ENCODE measurements around the gene ENOPH1.
"Not testable (repeated sequence)": the region's sequence is repeated elsewhere in the genome, so short reads cannot be mapped to it uniquely, and the experiment has no call there.

ENOPH1 gene

DNA sequence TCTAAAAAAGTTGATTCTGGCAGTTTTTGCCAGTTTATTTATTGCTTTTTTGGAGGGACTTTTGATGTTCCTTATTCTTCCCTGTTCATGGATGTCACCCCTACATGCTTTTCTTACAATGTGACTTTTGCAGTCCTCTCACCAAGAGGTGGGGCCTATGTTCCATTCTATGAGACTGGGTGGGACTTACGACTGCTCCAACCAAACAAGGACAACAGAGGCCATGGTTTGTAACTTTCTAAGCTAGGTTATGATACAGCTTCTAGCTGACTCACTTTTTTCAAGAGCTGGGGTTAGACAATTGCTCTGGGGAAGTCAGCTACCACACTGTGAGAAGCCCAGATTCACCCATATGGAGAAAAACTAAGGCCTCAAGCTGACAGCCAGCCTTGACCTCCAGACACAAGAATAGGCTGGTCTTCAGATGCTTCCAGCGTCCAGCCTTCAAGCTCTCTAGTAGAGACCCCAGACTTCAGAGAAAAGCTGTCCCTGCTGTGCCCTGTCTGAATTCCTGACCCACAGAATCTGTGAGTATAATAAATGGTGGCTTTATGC, 39.5 kb downstream of the ENOPH1 start:
- DNase-seq (ENCODE audit: low read depth in 2 of 3, low spot score in 2 of 3): no peak

GRCh38 chr4:82473080-82473479, 42.7 kb downstream of the ENOPH1 start:
- DNase-seq (ENCODE audit: low read depth in 2 of 3, low spot score in 2 of 3): not testable (repeated sequence)

DNA sequence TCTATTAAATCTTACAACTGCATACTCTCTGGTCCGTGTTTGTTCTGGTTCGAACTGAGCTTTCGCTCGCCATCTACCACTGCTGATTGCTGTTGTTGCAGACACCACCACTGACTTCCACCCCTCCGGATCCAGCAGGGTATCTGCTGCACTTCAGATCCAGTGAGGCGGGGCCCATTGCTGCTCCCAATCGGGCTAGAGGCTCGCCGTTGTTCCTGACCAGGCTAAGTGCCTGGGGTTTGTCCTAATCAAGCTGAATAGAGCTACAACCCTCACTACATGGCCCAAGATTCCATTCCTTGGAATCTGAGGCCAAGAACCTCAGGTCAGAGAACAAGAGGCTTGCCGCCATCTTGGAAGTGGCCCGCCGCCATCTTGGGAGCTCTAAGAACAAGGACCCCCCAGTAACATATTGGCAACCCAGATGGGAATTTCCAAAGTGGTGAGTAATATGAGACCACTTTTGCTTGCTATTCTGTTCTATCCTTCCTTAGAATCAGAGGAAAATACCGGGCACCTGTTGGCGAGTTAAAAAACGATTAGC, 43.3 kb downstream of the ENOPH1 start:
- DNase-seq (ENCODE audit: low read depth in 2 of 3, low spot score in 2 of 3): no peak

DNA sequence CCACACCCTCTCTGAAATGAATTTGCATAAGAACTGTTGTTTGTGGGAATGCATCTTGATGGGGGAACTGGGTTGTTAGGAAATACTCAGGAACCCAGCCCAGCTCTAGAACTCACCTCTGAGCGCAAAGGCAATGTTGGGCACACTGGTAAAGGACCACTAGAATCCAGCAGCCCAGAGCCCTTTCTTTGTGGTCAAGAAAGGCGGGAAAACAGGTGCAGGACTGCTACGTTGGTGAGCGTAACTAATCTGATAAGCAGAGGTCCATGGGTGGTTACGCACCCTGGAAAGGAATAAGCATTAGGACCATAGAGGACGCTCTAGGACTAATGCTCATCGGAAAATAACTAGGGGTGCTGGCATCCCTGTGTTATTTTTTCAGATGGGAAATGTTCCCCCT, 45.5 kb downstream of the ENOPH1 start:
- not testable (repeated sequence) for DNase-seq (ENCODE audit: low read depth in 2 of 3, low spot score in 2 of 3)

DNA sequence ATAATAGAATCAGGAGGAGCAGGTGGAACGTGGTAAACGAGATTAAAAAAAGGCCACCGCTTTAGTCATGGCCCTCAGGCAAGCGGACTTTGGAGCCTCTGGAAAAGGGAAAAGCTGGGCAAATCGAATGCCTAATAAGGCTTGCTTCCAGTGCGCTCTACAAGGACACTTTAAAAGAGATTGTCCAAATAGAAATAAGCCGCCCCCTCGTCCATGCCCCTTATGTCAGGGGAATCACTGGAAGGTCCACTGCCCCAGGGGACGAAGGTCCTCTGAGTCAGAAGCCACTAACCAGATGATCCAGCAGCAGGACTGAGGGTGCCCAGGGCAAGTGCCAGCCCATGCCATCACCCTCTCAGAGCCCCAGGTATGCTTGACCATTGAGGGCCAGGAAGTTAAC, 47.1 kb downstream of the ENOPH1 start:
- not testable (repeated sequence) for DNase-seq (ENCODE audit: low read depth in 2 of 3, low spot score in 2 of 3)

DNA sequence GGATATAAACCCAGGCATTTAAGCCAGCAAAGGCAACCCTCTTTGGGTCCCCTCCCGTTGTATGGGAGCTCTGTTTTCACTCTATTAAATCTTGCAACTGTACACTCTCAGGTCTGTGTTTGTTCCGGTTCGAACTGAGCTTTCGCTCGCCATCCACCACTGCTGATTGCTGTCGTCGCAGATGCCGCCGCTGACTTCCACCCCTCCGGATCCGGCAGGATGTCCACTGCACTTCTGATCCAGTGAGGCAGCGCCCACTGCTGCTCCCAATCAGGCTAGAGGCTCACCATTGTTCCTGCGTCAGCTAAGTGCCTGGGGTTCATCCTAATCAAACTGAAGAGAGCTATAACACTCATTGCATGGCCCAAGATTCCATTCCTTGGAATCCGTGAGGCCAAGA, 49.2 kb downstream of the ENOPH1 start:
- DNase-seq (ENCODE audit: low read depth in 2 of 3, low spot score in 2 of 3): no peak

DNA sequence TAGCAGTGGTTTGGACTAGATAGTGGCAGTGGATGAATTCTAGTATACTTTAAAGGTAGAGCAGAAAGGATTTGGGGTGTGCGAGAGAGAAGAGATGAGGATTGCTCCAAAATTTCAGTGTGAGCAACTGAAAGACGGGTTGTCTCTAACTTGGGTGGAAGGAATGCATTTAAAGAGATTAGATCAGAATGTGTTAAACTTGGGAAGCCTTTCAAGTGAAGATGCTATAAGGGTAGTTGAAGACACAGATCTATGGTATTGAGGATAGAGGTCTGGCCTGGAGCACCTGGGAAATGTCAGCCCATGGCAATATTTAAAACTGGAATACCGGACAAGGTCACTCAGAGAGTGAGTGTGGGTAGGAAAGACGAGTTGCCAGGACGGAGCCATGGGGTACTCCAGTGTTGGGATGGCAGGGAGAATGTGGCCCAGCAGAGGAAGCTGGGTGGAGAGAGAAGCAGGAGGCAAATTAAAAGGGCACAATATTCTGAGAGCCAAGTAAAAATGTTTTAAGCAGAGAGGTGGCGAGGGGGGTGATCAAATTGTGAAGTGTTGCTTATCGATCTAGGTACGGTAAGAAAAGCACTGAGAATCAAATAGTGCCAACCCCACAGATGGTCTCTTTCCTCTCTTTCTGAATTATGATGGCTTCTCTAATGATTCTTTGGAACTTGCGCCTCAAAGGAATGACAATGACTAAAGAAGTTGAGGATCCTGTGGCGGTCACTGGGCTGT, 50.5 kb downstream of the ENOPH1 start:
- DNase-seq (ENCODE audit: low read depth in 2 of 3, low spot score in 2 of 3): no peak

GRCh38 chr4:82481506-82481840, 51.1 kb downstream of the ENOPH1 start:
- no peak for DNase-seq (ENCODE audit: low read depth in 2 of 3, low spot score in 2 of 3)

DNA sequence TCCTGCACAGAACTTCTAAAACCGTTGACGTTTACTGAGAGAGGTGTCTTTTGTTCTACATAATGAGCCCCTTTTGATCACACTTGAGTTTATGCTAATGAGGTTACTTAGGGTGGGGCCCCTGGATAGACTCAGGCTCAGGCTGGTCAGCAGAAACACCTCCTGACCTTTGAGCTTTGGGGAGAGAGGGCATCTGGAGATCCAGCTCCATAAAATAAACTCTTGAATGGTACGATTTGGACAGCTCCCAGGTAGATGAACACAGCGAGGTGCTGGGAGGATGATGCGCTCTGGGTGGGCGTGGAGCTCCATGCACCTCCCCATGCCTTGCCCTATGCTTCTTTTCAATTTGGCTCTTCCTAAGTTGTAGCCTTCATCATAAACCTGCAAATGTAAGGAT, 52.0 kb downstream of the ENOPH1 start:
- DNase-seq (ENCODE audit: low read depth in 2 of 3, low spot score in 2 of 3): no peak

DNA sequence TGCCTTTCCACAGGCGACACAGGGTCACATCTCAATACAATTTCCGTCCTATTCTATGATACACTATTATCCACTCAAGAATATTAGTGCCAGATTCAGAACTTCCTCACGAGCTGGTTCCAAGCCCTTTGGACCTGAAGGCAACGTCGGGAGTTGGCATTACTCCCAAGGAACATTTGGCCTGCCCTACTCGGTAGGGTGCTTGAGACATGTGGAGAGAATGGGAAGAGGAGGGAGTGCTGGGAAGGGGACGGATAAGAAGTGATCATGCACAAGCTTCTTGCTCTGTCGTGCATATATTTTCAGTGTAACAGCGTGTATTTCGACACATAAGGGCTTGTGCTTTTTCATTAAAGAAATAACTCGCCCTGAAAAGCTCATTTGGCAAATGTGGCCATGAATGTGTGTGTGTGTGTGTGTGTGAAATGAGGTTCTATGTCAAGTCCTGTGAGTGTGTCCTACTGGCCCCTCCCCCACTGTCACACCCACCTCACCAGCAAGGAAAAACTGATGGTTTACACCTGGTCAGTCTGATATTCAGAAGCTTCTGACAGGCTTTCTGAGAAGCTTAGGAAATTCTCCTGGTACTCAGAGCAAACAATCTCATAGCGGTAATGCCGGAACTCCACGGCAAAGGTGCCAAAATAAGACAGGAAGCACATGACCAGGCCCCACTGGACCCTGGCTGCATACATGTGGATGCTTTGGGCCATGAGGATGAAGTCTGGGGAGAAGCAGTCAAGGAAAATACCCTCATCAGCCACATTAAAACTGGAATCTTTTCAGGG, 54.8 kb downstream of the ENOPH1 start:
- no peak for DNase-seq (ENCODE audit: low read depth in 2 of 3, low spot score in 2 of 3)

GRCh38 chr4:82489076-82489475, 58.7 kb downstream of the ENOPH1 start:
- DNase-seq (ENCODE audit: low read depth in 2 of 3, low spot score in 2 of 3): no peak

DNA sequence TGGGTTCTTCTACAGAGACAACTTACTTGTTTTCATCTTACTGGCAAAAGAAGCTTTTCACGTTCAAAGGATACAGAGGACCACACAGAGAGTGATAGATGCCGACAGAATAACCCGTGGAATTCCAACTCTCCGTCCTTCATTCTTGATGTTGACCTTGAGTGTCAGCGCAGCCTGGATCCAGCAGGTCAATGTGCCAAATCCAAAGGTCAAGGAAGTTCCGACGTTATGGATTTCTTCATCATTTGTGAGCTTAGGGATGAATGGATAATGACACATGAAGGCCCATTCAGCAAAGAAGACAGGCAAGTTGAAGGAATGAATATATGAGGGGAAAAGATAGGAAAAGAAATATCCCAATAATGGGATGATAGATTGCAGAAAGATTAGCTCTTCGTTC, 59.6 kb downstream of the ENOPH1 start:
- DNase-seq (ENCODE audit: low read depth in 2 of 3, low spot score in 2 of 3): no peak

- no peak for DNase-seq (ENCODE audit: low read depth in 2 of 3, low spot score in 2 of 3)
These were observed 61.0 kb downstream of the ENOPH1 start for GRCh38 chr4:82491251-82491960.

- no peak for DNase-seq (ENCODE audit: low read depth in 2 of 3, low spot score in 2 of 3)
These were observed 63.5 kb downstream of the ENOPH1 start for GRCh38 chr4:82493721-82494425.

GRCh38 chr4:82495666-82496065, 65.3 kb downstream of the ENOPH1 start:
- DNase-seq (ENCODE audit: low read depth in 2 of 3, low spot score in 2 of 3): no peak

- DNase-seq (ENCODE audit: low read depth in 2 of 3, low spot score in 2 of 3): no peak
These were observed 66.0 kb downstream of the ENOPH1 start for GRCh38 chr4:82496349-82496748.

DNA sequence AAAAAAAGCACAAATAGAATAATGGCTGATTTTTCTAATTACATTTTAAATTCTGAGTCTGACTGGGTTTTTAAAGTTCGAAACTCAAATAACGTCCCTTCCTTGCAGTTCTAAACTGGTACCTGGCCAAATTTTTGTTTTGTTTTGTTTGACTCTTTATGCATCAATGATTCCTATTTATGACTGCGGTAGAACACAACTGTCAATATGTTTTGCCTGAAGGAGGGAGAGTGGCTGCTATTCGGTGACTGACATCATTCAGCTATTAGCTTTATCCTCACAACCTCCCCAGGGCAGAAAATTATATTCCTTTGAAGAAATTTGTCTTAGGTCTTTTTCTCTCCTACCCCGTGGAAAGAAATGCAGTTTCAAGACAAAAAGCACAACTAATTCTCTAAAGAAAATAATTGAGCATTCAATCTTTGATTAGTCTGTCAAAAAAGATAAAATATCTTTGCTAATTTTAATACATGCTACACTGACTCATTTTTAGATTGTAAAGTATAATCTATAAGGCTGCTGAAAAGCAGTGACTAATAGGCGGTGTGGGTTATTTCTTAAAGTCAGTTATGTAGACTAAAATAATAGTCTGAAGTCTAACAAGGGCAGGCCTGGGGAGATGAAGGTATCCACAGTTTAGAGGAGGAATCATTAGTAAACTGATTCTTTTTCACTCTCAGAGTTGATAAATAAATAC, 69.5 kb downstream of the ENOPH1 start:
- DNase-seq (ENCODE audit: low read depth in 2 of 3, low spot score in 2 of 3): no peak

- DNase-seq (ENCODE audit: low read depth in 2 of 3, low spot score in 2 of 3): no peak
These were observed 70.2 kb downstream of the ENOPH1 start for GRCh38 chr4:82500435-82501153.

- DNase-seq (ENCODE audit: low read depth in 2 of 3, low spot score in 2 of 3): no peak
These were observed 70.7 kb downstream of the ENOPH1 start for GRCh38 chr4:82501154-82501442.

GRCh38 chr4:82508011-82508410, 77.6 kb downstream of the ENOPH1 start:
- DNase-seq (ENCODE audit: low read depth in 2 of 3, low spot score in 2 of 3): no peak

Measured in activated CD8-positive, alpha-beta memory T cell treated with anti-CD3 and anti-CD28 coated beads for 48 hours (primary cell).